HL-60 (cell line): ENCODE data around the gene SPATA22.

Experiments used
- CTCF ChIP-seq: IDR thresholded peaks from one replicate; pipeline ENCODE4 v1.5.1; 2011; ENCODE audit warnings: low read length, control low read depth, inconsistent platforms; ENCODE audit not compliant: insufficient read depth
- GABPA ChIP-seq: IDR thresholded peaks from 2 replicates; pipeline ENCODE4 v1.6.1; 2012; ENCODE audit warnings: low read depth
- POLR2AphosphoS5 ChIP-seq: IDR thresholded peaks from 2 replicates; pipeline ENCODE4 v1.6.1; 2012; ENCODE audit warnings: low read depth
- REST ChIP-seq: IDR thresholded peaks from 2 replicates; pipeline ENCODE4 v1.6.1; 2012; ENCODE audit warnings: low read depth; ENCODE audit not compliant: insufficient replicate concordance

- no peak for TF ChIP-seq CTCF
- no peak for TF ChIP-seq POLR2AphosphoS5
- TF ChIP-seq REST, result no peak
- TF ChIP-seq GABPA, result no peak
Measured at GRCh38 chr17:3447625-3448024, 24.0 kb downstream of the SPATA22 start.
